Lower leg skin (tissue), 3 donors: ENCODE data around the gene FIGN.

ENCODE experiments used
- POLR2A ChIP-seq, 2 donors: fragments of 450-650 bp; IDR thresholded peaks; one replicate each; pipeline ENCODE4 v1.6.1; 2016 to 2017; ENCODE audit warnings: antibody characterized with exemption in 2 of 2, mild to moderate bottlenecking in 1 of 2, moderate library complexity in 1 of 2
- TF ChIP-seq, protein P1 (sequence below), 3 donors: fragments of 450-650 bp; IDR thresholded peaks; one replicate each; pipeline ENCODE4 v1.5.1; 2016; ENCODE audit warnings: antibody characterized with exemption in 3 of 3, mild to moderate bottlenecking in 3 of 3, moderate library complexity in 2 of 3

DNA sequence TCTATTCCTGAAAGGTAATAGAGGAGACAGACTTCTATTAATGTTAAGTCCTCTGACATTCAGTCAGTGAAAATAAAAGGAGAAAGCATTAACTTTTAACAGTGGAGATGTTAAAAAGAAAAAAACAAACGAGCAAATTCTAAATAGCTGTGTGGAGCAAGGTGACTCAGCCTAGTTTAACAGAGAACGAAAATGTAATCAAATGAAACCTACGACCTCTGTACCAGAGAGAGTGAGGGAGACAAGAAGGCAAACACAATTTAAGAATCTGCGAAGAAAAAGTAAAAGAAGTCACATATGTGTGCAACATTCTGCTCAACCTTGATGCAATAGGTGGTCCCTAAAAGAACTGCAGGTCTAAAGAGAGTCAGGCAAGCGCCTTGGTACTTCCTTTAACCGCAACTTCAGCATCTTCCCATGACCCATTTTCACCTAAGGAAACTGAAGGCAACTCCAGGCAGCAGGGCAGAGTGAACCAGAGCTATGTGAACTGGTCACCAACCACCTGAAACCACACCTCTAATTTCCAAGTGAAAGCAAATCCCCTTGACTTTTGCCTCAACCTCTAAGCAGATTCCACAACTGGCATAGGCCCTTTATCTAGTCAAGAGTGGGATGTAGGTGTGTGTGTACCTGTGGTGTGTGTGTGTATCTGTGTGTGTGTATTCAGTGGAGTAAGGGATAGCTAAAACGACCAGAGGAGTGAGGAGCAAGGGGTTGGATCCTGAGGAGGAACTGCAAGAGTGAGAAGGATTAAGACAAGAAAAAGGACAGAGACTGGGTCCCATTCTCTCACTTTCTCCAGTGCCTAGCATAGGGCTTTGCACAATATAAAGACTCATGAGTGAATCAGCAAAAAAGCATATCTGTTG is 43.0 kb downstream of the FIGN start:
- TF ChIP-seq, protein P1, sequence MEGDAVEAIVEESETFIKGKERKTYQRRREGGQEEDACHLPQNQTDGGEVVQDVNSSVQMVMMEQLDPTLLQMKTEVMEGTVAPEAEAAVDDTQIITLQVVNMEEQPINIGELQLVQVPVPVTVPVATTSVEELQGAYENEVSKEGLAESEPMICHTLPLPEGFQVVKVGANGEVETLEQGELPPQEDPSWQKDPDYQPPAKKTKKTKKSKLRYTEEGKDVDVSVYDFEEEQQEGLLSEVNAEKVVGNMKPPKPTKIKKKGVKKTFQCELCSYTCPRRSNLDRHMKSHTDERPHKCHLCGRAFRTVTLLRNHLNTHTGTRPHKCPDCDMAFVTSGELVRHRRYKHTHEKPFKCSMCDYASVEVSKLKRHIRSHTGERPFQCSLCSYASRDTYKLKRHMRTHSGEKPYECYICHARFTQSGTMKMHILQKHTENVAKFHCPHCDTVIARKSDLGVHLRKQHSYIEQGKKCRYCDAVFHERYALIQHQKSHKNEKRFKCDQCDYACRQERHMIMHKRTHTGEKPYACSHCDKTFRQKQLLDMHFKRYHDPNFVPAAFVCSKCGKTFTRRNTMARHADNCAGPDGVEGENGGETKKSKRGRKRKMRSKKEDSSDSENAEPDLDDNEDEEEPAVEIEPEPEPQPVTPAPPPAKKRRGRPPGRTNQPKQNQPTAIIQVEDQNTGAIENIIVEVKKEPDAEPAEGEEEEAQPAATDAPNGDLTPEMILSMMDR (IDR thresholded peaks at IDR 0.05): no peak
- TF ChIP-seq POLR2A (IDR thresholded peaks at IDR 0.05): no peak
